Hepatocyte (in vitro differentiated cells): ENCODE results near the gene KRTAP10-3.

Experiments
- CTCF ChIP-seq: fragments of 200-600 bp; sonication (generic); IDR thresholded peaks from 2 replicates; pipeline ENCODE4 v1.5.1; 2016; ENCODE audit warnings: antibody characterized with exemption, mild to moderate bottlenecking; ENCODE audit not compliant: poor library complexity
- EZH2 ChIP-seq: fragments of 200-600 bp; sonication (generic); IDR thresholded peaks from 2 replicates; pipeline ENCODE4 v1.6.1; 2016; ENCODE audit warnings: antibody characterized with exemption, mild to moderate bottlenecking, borderline replicate concordance

DNA sequence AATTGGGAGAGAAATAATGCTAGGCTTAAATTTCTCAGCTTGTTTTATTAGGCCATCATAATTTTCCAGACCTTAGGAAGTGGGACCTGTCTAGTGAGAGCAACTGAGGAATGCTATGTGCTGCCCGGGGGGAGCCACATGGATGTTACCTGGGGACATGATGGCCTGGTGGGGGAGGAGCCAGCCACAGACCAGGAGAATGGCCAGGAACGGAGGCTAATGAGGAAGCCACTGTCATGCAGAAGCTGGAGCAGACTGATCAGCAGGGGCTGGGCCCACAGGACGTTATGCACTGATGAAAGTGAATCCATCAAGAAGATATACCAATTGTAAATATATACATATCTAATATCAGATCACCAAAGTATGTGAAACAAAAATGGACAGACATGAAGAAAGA, 14.0 kb downstream of the KRTAP10-3 start:
- TF ChIP-seq CTCF, result no peak
- no peak for TF ChIP-seq EZH2
